Measurements from ENCODE around the gene STK32B.

GRCh38 chr4:5072948-5073347 is 21.7 kb downstream of the STK32B start:
- TF ChIP-seq CTCF (IDR thresholded peaks at IDR 0.05), result no peak
- TF ChIP-seq POLR2A (IDR thresholded peaks at IDR 0.05), result no peak

Data from lower leg skin (tissue), 3 donors.